Mucosa of rectum (tissue), 2 donors: Measurements from ENCODE around the gene ZNF581.

Experiments
- H3K27ac ChIP-seq, 2 donors: one replicate each; pipeline ENCODE4 v1.7.0; 2013; ENCODE audit warnings: inconsistent platforms in 2 of 2, low read depth in 2 of 2, low read length in 2 of 2
- H3K27me3 ChIP-seq, 2 donors: one replicate each; pipeline ENCODE4 v1.7.0; 2013; ENCODE audit warnings: low read length in 2 of 2; ENCODE audit not compliant: control insufficient read depth in 2 of 2, insufficient read depth in 2 of 2
- H3K36me3 ChIP-seq, 2 donors: one replicate each; pipeline ENCODE4 v1.7.0; 2013; ENCODE audit warnings: low read length in 2 of 2; ENCODE audit not compliant: control insufficient read depth in 2 of 2, insufficient read depth in 2 of 2
- H3K4me1 ChIP-seq, 2 donors: one replicate each; pipeline ENCODE4 v1.7.0; 2013; ENCODE audit warnings: low read length in 2 of 2, mild to moderate bottlenecking in 1 of 2; ENCODE audit not compliant: control insufficient read depth in 2 of 2, insufficient read depth in 2 of 2
- H3K4me3 ChIP-seq, 2 donors: one replicate each; pipeline ENCODE4 v1.7.0; 2013; ENCODE audit warnings: low read length in 2 of 2
- H3K9ac ChIP-seq, 2 donors: one replicate each; pipeline ENCODE4 v1.7.0; 2013; ENCODE audit warnings: low read length in 2 of 2, low read depth in 1 of 2, mild to moderate bottlenecking in 1 of 2
- H3K9me3 ChIP-seq, 2 donors: one replicate each; pipeline ENCODE4 v1.7.0; 2013; ENCODE audit warnings: low read length in 2 of 2; ENCODE audit not compliant: control insufficient read depth in 2 of 2
- donor health status: healthy.
- donor health status: Normal muscosa, but diverticular disease.

Gene ZNF581

GRCh38 chr19:55611300-55611982 is 32.0 kb upstream of the ZNF581 start:
- H3K36me3 ChIP-seq = peaks cover 4 to 16% of the 10 kb centered on the region in 2 donors
- no peak overlapping the region for H3K9ac ChIP-seq
- H3K4me3 ChIP-seq = no peak overlapping the region
- H3K9me3 ChIP-seq = no peaks in the 10 kb centered on the region
- peaks cover 5% of the 10 kb centered on the region in 2 donors for H3K4me1 ChIP-seq
- no peak overlapping the region for H3K27ac ChIP-seq
- H3K27me3 ChIP-seq = no peaks in the 10 kb centered on the region

GRCh38 chr19:55611983-55612645 is 31.3 kb upstream of the ZNF581 start:
- no peaks in the 10 kb centered on the region for H3K27me3 ChIP-seq
- H3K9ac ChIP-seq = no peak overlapping the region
- H3K4me1 ChIP-seq = no peaks in the 10 kb centered on the region
- no peaks in the 10 kb centered on the region for H3K9me3 ChIP-seq
- no peak overlapping the region for H3K27ac ChIP-seq
- peaks cover 8 to 16% of the 10 kb centered on the region in 2 donors for H3K36me3 ChIP-seq
- no peak overlapping the region for H3K4me3 ChIP-seq

GRCh38 chr19:55613396-55613795 is 30.1 kb upstream of the ZNF581 start:
- Histone ChIP-seq H3K9ac (no peak overlapping the region), H3K9me3 (no peaks in the 10 kb centered on the region), H3K27me3 (no peaks in the 10 kb centered on the region), H3K27ac (no peak overlapping the region), H3K36me3 (peaks cover 12 to 20% of the 10 kb centered on the region in 2 donors), H3K4me1 (no peaks in the 10 kb centered on the region), H3K4me3 (no peak overlapping the region)

GRCh38 chr19:55613930-55614710 is 29.3 kb upstream of the ZNF581 start:
- H3K36me3 ChIP-seq = peaks cover 12 to 20% of the 10 kb centered on the region in 2 donors
- no peaks in the 10 kb centered on the region for H3K9me3 ChIP-seq
- no peaks in the 10 kb centered on the region for H3K4me1 ChIP-seq
- no peaks in the 10 kb centered on the region for H3K27me3 ChIP-seq
- H3K9ac ChIP-seq = no peak overlapping the region
- H3K27ac ChIP-seq = no peak overlapping the region
- H3K4me3 ChIP-seq = no peak overlapping the region

GRCh38 chr19:55614711-55615542 is 28.5 kb upstream of the ZNF581 start:
- Histone ChIP-seq H3K4me1 (no peaks in the 10 kb centered on the region), H3K4me3 (no peak overlapping the region), H3K27ac (no peak overlapping the region), H3K36me3 (peaks cover 12 to 13% of the 10 kb centered on the region in 2 donors), H3K9ac (no peak overlapping the region), H3K27me3 (no peaks in the 10 kb centered on the region), H3K9me3 (no peaks in the 10 kb centered on the region)

GRCh38 chr19:55615543-55616394 is 27.7 kb upstream of the ZNF581 start:
- Histone ChIP-seq H3K9ac (no peak overlapping the region), H3K27me3 (no peaks in the 10 kb centered on the region), H3K27ac (no peak overlapping the region), H3K4me3 (no peak overlapping the region), H3K9me3 (no peaks in the 10 kb centered on the region), H3K4me1 (no peaks in the 10 kb centered on the region), H3K36me3 (peaks cover 12 to 15% of the 10 kb centered on the region in 2 donors)

GRCh38 chr19:55616395-55616875 is 27.0 kb upstream of the ZNF581 start:
- Histone ChIP-seq H3K27ac (no peak overlapping the region), H3K4me1 (no peaks in the 10 kb centered on the region), H3K27me3 (no peaks in the 10 kb centered on the region), H3K4me3 (no peak overlapping the region), H3K36me3 (peaks cover 12 to 21% of the 10 kb centered on the region in 2 donors), H3K9me3 (no peaks in the 10 kb centered on the region), H3K9ac (no peak overlapping the region)

- Histone ChIP-seq H3K9me3 (no peaks in the 10 kb centered on the region), H3K4me1 (no peaks in the 10 kb centered on the region), H3K27me3 (no peaks in the 10 kb centered on the region), H3K9ac (no peak overlapping the region), H3K27ac (no peak overlapping the region), H3K36me3 (peaks cover 12 to 24% of the 10 kb centered on the region in 2 donors), H3K4me3 (no peak overlapping the region)
Observed at GRCh38 chr19:55617426-55617825, 26.0 kb upstream of the ZNF581 start.

- Histone ChIP-seq H3K4me1 (no peaks in the 10 kb centered on the region), H3K36me3 (peaks cover 12 to 24% of the 10 kb centered on the region in 2 donors)
Observed at GRCh38 chr19:55618426-55618825, 25.0 kb upstream of the ZNF581 start.

More at GRCh38 chr19:55618426-55618825, 25.0 kb upstream of the ZNF581 start:
- H3K27ac ChIP-seq = no peak overlapping the region
- no peak overlapping the region for H3K4me3 ChIP-seq
- no peaks in the 10 kb centered on the region for H3K9me3 ChIP-seq
- H3K9ac ChIP-seq = no peak overlapping the region
- H3K27me3 ChIP-seq = no peaks in the 10 kb centered on the region
